ENCODE data around the gene SELENOP. TPM values are rescaled to one million over a fixed set of nuclear protein-coding genes. Genes with fewer than 3 reads are reported as not detected.

Gene SELENOP
- total and polyA plus RNA-seq, 4 donors, result 71.7 to 398 (median 199) TPM

DNA sequence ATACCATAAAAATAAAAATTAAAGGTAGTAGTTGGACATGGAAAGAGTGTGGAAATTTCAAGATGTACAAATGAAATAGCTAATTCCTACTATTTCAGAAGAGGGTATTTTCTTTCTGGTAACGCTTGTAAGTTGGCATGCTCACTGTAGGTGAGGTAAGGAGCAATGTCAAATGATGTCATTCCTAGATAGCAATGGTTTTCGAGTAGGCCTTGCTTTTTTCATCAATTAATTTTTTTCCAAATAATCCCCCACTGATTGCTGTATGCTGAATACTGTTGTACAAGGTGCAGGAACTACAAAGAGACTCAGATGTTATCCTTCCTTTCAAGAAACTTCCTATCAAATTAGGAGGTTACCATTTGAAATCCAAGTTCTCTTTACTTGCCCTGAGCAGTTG, 928 bp upstream of the SELENOP start:
- no peak for DNase-seq (ENCODE audit: low read depth in 4 of 6, low spot score in 6 of 6)
- Histone ChIP-seq H3K4me3 (ENCODE audit: low read depth, low read length) (no peak overlapping the region), H3K27ac (ENCODE audit: low read depth, low read length) (peak overlapping the region; percentile 90), H3K9me3 (ENCODE audit: control insufficient read depth, insufficient read depth, low read length) (no peaks in the 10 kb centered on the region), H3K36me3 (ENCODE audit: control insufficient read depth, insufficient read depth, low read length) (no peaks in the 10 kb centered on the region), H3K27me3 (ENCODE audit: control insufficient read depth, insufficient read depth, low read length) (no peaks in the 10 kb centered on the region), H3K4me1 (ENCODE audit: control insufficient read depth, insufficient read depth, low read length) (peaks cover 4% of the 10 kb centered on the region)
- no CpG with 5 or more reads among the region's 2 CpGs for WGBS (ENCODE audit: insufficient coverage)

DNA sequence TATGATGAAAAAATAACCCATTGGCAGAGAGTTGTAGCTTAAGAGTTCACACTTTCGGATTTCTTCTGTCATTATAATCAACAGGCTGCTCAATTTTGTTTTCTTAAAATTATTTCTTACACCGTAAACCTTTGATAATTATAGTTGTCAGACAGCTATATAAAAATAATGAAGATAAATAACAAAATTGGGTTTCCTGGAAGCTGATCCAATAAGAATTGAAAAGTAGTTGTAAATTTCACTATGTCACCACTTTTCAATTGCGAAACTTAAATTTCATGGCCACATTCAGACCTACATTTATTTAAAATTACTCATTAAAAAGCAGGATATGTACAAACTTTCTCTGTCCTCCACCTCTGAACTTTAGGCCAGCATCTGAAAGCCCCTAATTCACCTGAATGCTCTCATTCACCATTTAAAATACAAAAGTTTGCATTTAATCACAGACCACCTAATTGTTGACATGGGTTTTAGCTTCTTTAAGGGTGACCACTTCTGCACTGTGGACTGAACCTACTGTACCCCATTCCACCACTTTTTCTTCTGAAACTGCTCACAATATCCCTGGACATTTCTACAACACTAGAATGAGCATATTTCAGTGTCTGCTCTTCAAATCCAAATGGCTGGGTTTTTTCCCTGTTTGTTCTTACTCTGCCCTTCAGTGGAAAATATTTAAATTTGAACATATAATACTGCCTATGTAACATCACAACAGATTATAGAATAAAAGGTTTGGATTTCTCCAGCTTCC, 680 bp downstream of the SELENOP start:
- Histone ChIP-seq H3K9me3 (ENCODE audit: control insufficient read depth, insufficient read depth, low read length) (no peaks in the 10 kb centered on the region), H3K27ac (ENCODE audit: low read depth, low read length) (peak overlapping the region; percentile 90), H3K4me3 (ENCODE audit: low read depth, low read length) (peak overlapping the region; percentile 51), H3K4me1 (ENCODE audit: control insufficient read depth, insufficient read depth, low read length) (peaks cover 4% of the 10 kb centered on the region), H3K27me3 (ENCODE audit: control insufficient read depth, insufficient read depth, low read length) (no peaks in the 10 kb centered on the region), H3K36me3 (ENCODE audit: control insufficient read depth, insufficient read depth, low read length) (no peaks in the 10 kb centered on the region)
- 83% methylated on average over 1 of the region's 3 CpGs for WGBS (ENCODE audit: insufficient coverage)
- peak in 1 of 6 donors; percentile 5 for DNase-seq (ENCODE audit: low read depth in 4 of 6, low spot score in 6 of 6)

DNA sequence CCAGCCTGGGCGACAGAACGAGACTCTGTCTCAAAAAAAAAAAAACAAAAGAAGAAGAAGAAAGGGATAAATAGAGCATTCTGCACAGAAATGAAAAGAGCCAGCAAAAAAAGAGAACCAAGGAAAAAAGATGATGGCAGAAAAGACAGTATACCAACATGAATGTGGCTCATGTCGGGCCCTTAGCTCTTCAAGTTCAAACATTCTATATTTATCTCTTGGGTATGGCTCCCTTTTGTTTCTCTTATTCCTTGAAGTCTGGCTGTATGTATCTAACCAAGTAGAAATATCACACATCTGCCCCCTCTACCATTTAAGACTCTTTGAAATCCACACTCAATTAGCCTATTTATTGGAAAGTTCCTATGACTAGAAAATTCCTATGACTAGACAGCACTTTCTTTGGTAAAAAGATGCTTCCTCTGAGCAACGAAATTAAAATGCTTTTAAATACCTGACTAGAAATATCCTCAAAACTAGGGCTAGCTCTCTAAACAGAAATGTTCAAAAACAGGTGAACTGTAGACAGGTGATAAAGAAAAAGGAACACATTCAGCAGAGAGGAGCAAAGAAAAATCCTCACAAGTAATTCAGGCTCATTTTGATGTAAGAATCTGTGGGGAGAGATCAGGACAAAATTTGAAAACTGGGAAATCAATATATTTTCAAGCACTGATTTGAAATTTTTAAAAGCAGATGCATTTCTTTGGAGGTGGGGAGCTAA, 2.6 kb downstream of the SELENOP start:
- WGBS (ENCODE audit: insufficient coverage), result no CpG with 5 or more reads among the region's 4 CpGs
- Histone ChIP-seq H3K9me3 (ENCODE audit: control insufficient read depth, insufficient read depth, low read length) (no peaks in the 10 kb centered on the region), H3K4me1 (ENCODE audit: control insufficient read depth, insufficient read depth, low read length) (peaks cover 4% of the 10 kb centered on the region), H3K4me3 (ENCODE audit: low read depth, low read length) (no peak overlapping the region), H3K36me3 (ENCODE audit: control insufficient read depth, insufficient read depth, low read length) (peaks cover 3% of the 10 kb centered on the region), H3K27ac (ENCODE audit: low read depth, low read length) (no peak overlapping the region), H3K27me3 (ENCODE audit: control insufficient read depth, insufficient read depth, low read length) (no peaks in the 10 kb centered on the region)
- no peak for DNase-seq (ENCODE audit: low read depth in 4 of 6, low spot score in 6 of 6)

DNA sequence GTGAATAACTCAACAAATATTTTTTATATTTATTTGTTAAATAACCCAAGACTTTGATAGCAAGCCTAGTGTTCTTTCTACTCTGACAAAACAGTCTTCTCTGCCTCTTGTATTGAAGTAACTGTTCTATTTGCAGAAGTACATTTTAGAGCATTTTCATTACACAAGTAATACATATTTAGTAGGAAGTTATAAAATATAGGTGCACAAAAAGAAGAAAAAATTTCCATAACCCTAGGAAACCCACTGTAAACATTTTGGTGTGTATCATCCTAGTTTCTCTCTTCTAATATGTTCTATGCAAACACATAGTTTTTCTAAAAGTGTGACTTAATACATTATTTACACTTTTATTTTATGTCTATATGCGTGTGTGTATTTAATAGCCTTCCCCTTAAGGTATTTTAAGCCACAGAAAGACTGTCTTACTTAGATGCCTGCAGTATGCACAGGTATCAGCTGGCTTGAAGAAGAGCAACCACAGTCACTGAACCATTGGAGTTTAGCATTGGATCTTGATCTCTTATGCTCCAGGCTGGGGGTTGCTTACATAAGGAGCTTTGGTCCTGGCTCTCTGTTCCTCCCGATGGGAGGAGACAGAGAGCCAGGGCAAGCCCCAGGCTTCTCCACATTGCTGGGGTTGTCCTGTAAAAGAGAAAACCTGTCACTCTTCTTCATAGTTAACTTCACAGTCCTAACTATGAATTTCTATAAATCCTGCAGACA, 3.8 kb downstream of the SELENOP start:
- WGBS (ENCODE audit: insufficient coverage), result no CpG with 5 or more reads among the region's 2 CpGs
- Histone ChIP-seq H3K9me3 (ENCODE audit: control insufficient read depth, insufficient read depth, low read length) (no peaks in the 10 kb centered on the region), H3K27ac (ENCODE audit: low read depth, low read length) (no peak overlapping the region), H3K36me3 (ENCODE audit: control insufficient read depth, insufficient read depth, low read length) (peaks cover 3% of the 10 kb centered on the region), H3K4me3 (ENCODE audit: low read depth, low read length) (no peak overlapping the region), H3K4me1 (ENCODE audit: control insufficient read depth, insufficient read depth, low read length) (no peaks in the 10 kb centered on the region), H3K27me3 (ENCODE audit: control insufficient read depth, insufficient read depth, low read length) (no peaks in the 10 kb centered on the region)
- DNase-seq (ENCODE audit: low read depth in 4 of 6, low spot score in 6 of 6), result no peak

DNA sequence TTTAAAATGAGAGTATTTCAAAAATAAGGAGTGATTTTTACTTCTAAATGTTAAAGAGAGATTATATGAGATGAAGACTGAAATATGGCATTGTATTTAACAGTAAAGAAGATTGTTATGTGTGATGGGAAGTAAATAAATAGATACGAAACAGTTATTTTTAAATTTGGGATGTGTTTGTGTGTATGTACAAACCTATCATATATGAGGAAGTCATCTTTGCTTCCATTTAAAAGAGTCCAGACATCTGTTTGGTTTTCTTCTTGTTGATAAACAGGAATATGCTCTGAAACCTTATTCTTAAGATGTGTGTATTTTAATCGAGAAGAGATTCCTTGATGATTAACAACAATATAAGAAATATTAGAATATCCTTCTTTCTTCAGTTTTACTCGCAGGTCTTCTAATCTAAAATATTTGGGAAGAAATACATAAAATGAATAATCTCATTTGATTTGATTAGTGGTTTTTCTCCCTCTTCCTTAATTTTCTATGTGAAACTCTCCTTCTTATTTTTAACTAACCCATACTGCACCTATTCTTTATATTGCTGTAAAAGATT, 4.9 kb downstream of the SELENOP start:
- no peak overlapping the region for H3K4me3 ChIP-seq (ENCODE audit: low read depth, low read length)
- no peak for DNase-seq (ENCODE audit: low read depth in 4 of 6, low spot score in 6 of 6)

DNA sequence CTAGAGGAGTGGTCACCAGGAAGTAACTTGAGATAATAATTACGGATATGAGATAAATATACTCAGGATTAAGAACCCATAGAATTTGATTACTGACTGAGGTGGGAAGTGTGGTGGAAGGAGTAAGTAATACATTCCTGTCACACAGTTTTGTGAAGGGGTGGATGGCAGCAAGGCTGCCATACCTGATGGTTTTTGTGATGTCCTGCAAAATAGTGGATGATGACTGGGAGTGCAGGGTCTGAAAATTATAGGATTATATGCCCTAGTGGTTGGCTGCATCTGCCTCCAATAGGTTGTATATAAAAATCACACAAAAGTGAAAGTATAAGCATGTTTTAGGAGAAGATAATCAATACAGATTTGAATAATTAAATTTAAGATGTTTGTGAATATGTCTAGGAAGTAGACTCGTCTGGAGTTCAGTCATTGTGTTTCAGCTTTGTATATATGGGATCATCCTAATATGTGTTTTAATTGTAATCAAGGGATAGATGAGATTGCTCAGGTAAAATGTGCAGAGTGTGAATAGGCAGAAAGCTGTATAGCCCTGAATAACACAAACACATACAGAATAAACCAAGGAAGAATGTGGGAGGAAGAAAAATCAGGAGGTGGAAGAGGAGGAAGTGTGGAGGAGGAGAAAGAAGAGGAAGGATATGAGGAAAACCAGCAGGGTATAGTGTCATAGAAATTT, 5.5 kb downstream of the SELENOP start:
- no peak for DNase-seq (ENCODE audit: low read depth in 4 of 6, low spot score in 6 of 6)
- Histone ChIP-seq H3K36me3 (ENCODE audit: control insufficient read depth, insufficient read depth, low read length) (peaks cover 3% of the 10 kb centered on the region), H3K27ac (ENCODE audit: low read depth, low read length) (no peak overlapping the region), H3K4me3 (ENCODE audit: low read depth, low read length) (no peak overlapping the region), H3K4me1 (ENCODE audit: control insufficient read depth, insufficient read depth, low read length) (no peaks in the 10 kb centered on the region), H3K9me3 (ENCODE audit: control insufficient read depth, insufficient read depth, low read length) (no peaks in the 10 kb centered on the region), H3K27me3 (ENCODE audit: control insufficient read depth, insufficient read depth, low read length) (no peaks in the 10 kb centered on the region)
- 100% methylated on average over 1 of the region's 2 CpGs for WGBS (ENCODE audit: insufficient coverage)

More for the DNA sequence above, 4.9 kb downstream of the SELENOP start:
- WGBS (ENCODE audit: insufficient coverage), result no CpG with 5 or more reads among the region's 3 CpGs
- H3K27ac ChIP-seq (ENCODE audit: low read depth, low read length), result no peak overlapping the region
- no peaks in the 10 kb centered on the region for H3K27me3 ChIP-seq (ENCODE audit: control insufficient read depth, insufficient read depth, low read length)
- H3K9me3 ChIP-seq (ENCODE audit: control insufficient read depth, insufficient read depth, low read length), result no peaks in the 10 kb centered on the region
- H3K4me1 ChIP-seq (ENCODE audit: control insufficient read depth, insufficient read depth, low read length), result no peaks in the 10 kb centered on the region
- peaks cover 3% of the 10 kb centered on the region for H3K36me3 ChIP-seq (ENCODE audit: control insufficient read depth, insufficient read depth, low read length)

DNA sequence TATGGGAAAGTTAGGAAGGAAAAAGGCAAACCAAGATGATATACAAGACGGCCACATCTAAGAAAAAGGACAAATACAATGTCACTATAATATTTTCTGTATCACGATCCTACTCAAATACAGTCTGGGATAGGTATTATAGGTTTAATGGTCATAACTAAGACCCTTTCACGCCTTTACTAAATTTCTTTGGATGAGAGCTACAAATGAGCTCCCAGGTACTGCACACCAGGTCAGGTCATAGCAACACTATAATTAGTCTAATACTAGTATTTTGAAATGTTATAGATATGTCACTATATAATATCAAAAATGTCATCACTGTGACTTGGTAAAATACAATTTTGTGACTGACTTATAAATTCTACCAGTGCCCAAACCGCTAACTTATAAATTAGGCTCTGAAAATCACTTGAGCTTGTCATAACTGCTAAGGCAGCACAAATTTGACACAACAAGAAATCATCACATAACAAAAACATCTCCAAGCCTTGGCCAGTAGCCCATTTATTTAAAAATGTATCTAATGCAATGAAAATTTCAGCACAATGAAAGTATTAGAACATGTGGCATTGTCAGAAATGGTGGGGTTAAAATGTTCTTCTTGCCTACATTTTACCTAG, 6.9 kb downstream of the SELENOP start:
- Histone ChIP-seq H3K4me3 (ENCODE audit: low read depth, low read length) (no peak overlapping the region), H3K4me1 (ENCODE audit: control insufficient read depth, insufficient read depth, low read length) (no peaks in the 10 kb centered on the region), H3K36me3 (ENCODE audit: control insufficient read depth, insufficient read depth, low read length) (peaks cover 3% of the 10 kb centered on the region), H3K27ac (ENCODE audit: low read depth, low read length) (no peak overlapping the region), H3K27me3 (ENCODE audit: control insufficient read depth, insufficient read depth, low read length) (no peaks in the 10 kb centered on the region), H3K9me3 (ENCODE audit: control insufficient read depth, insufficient read depth, low read length) (no peaks in the 10 kb centered on the region)
- no peak for DNase-seq (ENCODE audit: low read depth in 4 of 6, low spot score in 6 of 6)
- WGBS (ENCODE audit: insufficient coverage), result 100% methylated on average over 1 of the region's 4 CpGs

DNA sequence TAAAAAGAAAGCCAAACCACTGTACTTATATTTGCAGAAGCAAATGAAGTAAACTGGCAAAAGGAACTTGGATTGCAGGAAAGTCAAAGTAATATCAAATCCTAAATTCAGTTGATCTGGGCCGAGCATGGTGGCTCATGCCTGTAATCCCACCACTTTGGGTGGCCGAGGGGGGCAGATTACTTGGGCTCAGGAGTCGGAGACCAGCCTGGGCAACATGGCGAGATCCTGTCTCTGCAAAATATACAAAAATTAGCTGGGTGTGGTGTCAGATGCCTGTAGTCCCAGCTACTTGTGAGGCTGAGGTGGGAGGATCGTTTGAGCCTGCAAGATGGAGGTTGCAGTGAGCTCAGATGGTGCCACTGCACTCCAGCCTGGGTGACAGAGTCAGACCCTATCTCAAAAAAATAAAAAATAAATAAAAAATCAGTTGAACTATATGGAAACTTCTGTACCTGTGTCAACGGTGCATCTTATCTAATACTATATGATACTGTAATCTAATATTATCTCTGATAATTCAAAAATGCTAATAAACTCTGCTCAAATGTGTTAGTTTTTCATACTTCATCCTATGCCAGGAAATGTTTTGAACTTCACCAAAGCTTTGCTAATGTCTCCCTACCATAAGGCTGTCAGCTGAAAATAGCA, 10.1 kb downstream of the SELENOP start:
- no peak for DNase-seq (ENCODE audit: low read depth in 4 of 6, low spot score in 6 of 6)
- Histone ChIP-seq H3K9me3 (ENCODE audit: control insufficient read depth, insufficient read depth, low read length) (peaks cover 2% of the 10 kb centered on the region), H3K4me1 (ENCODE audit: control insufficient read depth, insufficient read depth, low read length) (no peaks in the 10 kb centered on the region), H3K36me3 (ENCODE audit: control insufficient read depth, insufficient read depth, low read length) (peaks cover 3% of the 10 kb centered on the region), H3K4me3 (ENCODE audit: low read depth, low read length) (no peak overlapping the region), H3K27ac (ENCODE audit: low read depth, low read length) (no peak overlapping the region), H3K27me3 (ENCODE audit: control insufficient read depth, insufficient read depth, low read length) (no peaks in the 10 kb centered on the region)
- 100% methylated on average over 3 of the region's 6 CpGs for WGBS (ENCODE audit: insufficient coverage)
